Right lobe of liver (tissue), 6 donors: Measurements from ENCODE around the gene ST3GAL5. TPM values are rescaled to one million over a fixed set of nuclear protein-coding genes. Genes with fewer than 3 reads are reported as not detected.

Experiments used
- ATAC-seq, 4 donors: fragments of 200-7000 bp; cut with Tn5 transposase; one replicate each; pipeline ENCODE4 v1.9.1; 2020; ENCODE audit warnings: mild to moderate bottlenecking in 4 of 4, moderate library complexity in 4 of 4
- DNase-seq, 3 donors: peaks; one replicate each; pipeline ENCODE4 v3.0.0-alpha.2; 2020
- H3K27ac ChIP-seq, 3 donors: fragments of 200-600 bp; one replicate each; pipeline ENCODE4 v1.8.0; 2022
- H3K27me3 ChIP-seq, 2 donors: fragments of 200-600 bp; one replicate each; pipeline ENCODE4 v1.8.0; 2022
- H3K36me3 ChIP-seq, 4 donors: fragments of 200-600 bp; sonication (generic) in 1 of 4; one replicate each; pipeline versions ENCODE4 v1.5.1 to v1.8.0; 2017 to 2022; ENCODE audit warnings: control low read depth in 1 of 4
- H3K4me1 ChIP-seq, 4 donors: fragments of 200-600 bp; sonication (generic) in 1 of 4; one replicate each; pipeline versions ENCODE4 v1.5.1 to v1.8.0; 2017 to 2022; ENCODE audit warnings: control low read depth in 1 of 4
- H3K4me3 ChIP-seq, 3 donors: fragments of 200-600 bp; one replicate each; pipeline ENCODE4 v1.8.0; 2022
- H3K9me3 ChIP-seq, 4 donors: fragments of 200-600 bp; sonication (generic) in 1 of 4; one replicate each; pipeline versions ENCODE4 v1.5.1 to v1.8.0; 2017 to 2022; ENCODE audit warnings: control low read depth in 1 of 4
- POLR2A ChIP-seq: fragments of 450-650 bp; IDR thresholded peaks from one replicate; pipeline ENCODE4 v1.6.1; 2017; ENCODE audit warnings: antibody characterized with exemption, mild to moderate bottlenecking
- WGBS: methylation state at CpG from one replicate; pipeline ENCODE4 v1.1.6; 2018; ENCODE audit warnings: low coverage, low lambda C conversion rate; ENCODE audit not compliant: insufficient coverage; ENCODE audit errors: missing lambda C conversion rate; 5-methylcytosine and 5-hydroxymethylcytosine counted together
- intact Hi-C, 2 donors: fragments of 100-400 bp; cut with DNase I; formaldehyde crosslinking; loops; one replicate each; pipeline versions ENCODE4 v1.11.2 to v1.14.1; 2022
- total RNA-seq, 6 experiments: library from RNA; depleted of rRNA in 2 of 6; stranded (reverse); fragments of >200 nt in 2 of 6; fragmentation: NEBNext Ultra II Directional in 3 of 6; extraction: Animal tissue kit (Norgen Biotek cat#: 25700) in 3 of 6; gene quantifications; one replicate each; pipeline versions ENCODE4 v1.1.0 to v1.2.4, GENCODE V29; 2016 to 2023
- TF ChIP-seq, protein P1 (sequence below), 4 donors: fragments of 200-600 bp in 3 of 4; fragments of 450-650 bp in 1 of 4; IDR thresholded peaks; one replicate each; pipeline versions ENCODE4 v1.5.1 to v1.8.0; 2016 to 2022; ENCODE audit warnings: antibody characterized with exemption in 4 of 4, mild to moderate bottlenecking in 2 of 4
- donor health status: DM: no; HTN: yes; CAD: no.
- donor health status: DM: no; HTN: no; CAD: no.
- donor health status: DM: no; HTN: no; CAD: no.
- donor health status: DM: no; HTN: yes; CAD: no.
- donor health status: DM: no; HTN: yes; CAD: no.

ST3GAL5 gene
- total RNA-seq, 6 experiments from 2014 or later, result 8.6 to 22.2 (median 10.9) TPM

DNA sequence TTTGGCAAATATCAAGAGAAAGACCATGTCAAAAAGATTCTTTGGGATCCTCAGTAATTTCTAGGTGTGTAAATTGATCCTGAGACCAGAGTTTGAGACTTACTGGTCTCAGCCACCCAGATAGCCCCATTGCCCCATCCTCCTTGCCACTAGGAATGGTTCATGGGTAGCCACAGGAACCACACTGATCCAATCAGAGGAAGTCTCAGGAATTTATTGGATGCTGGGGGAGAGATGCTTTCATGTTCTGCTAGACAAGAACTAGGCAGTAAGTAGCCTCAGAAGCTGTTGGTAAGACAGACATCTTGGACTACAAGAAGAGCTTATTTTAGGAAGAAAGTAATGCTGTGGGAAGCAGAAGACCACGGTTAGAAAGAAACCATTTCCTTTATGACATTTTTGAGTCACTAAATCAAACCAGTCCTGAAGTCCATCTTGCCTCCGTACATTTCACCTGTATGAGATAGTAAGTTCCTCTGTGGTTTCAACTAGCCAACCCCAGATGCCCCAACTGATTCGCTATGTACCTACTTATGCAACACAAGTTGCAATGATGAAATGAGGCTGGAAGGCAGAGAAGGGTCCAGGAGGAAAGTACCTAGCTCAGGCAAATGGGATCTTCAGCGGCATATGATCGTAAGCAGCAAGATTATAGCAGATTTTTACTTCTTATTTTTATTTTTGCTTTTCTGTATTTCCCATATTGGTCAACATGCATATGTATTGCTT is 3.6 kb upstream of the ST3GAL5 start:
- Histone ChIP-seq H3K27me3 (no peaks in the 10 kb centered on the region), H3K27ac (no peak overlapping the region), H3K4me3 (no peak overlapping the region), H3K36me3 (no peaks in the 10 kb centered on the region), H3K9me3 (no peaks in the 10 kb centered on the region), H3K4me1 (peaks cover 0 to 19% (median 2%) of the 10 kb centered on the region in 4 donors)
- WGBS, result 55% methylated on average over 5 of the region's 5 CpGs
- DNase-seq (no peak), ATAC-seq (no peak)
- intact Hi-C loops, result no loop called here
- no peak for TF ChIP-seq POLR2A

DNA sequence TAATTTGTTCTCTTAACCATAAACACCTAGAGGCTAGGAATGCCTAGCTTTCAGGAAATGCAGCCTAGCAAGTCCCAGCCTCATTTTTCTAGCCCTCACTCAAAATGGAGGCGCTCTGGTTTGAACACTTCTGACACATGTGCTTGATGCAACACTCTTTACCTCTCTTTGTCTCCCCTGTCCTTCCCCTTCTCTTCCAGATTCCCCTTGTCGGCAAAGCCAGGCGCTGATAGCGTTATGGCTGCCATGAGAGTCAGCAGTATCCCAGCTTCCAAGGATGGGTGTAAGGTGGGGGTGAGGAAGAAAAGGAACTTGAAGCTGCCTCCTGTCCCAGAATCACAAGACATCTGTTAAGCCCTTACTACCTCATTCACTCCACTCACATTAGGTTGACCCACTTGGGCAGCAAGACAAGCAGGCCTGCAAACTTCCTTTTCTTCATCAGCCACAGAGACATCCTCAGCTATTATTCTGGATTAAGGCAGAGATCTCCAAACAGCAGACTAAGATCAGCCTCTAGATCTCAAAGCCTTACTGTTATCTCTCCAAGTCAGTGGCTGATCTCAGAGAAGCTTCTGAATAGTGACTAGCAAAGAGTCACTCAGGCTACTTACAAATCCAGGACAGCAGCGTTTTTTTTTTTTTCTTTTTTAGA is 1.9 kb upstream of the ST3GAL5 start:
- Histone ChIP-seq H3K27me3 (no peaks in the 10 kb centered on the region), H3K4me1 (peaks cover 0 to 29% (median 2%) of the 10 kb centered on the region in 4 donors), H3K36me3 (no peaks in the 10 kb centered on the region), H3K27ac (peak overlapping the region in 1 of 3 donors; percentile 93), H3K4me3 (peak overlapping the region in 1 of 3 donors; percentile 84), H3K9me3 (no peaks in the 10 kb centered on the region)
- intact Hi-C loops, result no loop called here
- ATAC-seq, result no peak
- 49% methylated on average over 4 of the region's 5 CpGs for WGBS
- DNase-seq, result no peak
- TF ChIP-seq POLR2A, result no peak
- TF ChIP-seq, protein P1, sequence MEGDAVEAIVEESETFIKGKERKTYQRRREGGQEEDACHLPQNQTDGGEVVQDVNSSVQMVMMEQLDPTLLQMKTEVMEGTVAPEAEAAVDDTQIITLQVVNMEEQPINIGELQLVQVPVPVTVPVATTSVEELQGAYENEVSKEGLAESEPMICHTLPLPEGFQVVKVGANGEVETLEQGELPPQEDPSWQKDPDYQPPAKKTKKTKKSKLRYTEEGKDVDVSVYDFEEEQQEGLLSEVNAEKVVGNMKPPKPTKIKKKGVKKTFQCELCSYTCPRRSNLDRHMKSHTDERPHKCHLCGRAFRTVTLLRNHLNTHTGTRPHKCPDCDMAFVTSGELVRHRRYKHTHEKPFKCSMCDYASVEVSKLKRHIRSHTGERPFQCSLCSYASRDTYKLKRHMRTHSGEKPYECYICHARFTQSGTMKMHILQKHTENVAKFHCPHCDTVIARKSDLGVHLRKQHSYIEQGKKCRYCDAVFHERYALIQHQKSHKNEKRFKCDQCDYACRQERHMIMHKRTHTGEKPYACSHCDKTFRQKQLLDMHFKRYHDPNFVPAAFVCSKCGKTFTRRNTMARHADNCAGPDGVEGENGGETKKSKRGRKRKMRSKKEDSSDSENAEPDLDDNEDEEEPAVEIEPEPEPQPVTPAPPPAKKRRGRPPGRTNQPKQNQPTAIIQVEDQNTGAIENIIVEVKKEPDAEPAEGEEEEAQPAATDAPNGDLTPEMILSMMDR (IDR thresholded peaks at IDR 0.05), result no peak

DNA sequence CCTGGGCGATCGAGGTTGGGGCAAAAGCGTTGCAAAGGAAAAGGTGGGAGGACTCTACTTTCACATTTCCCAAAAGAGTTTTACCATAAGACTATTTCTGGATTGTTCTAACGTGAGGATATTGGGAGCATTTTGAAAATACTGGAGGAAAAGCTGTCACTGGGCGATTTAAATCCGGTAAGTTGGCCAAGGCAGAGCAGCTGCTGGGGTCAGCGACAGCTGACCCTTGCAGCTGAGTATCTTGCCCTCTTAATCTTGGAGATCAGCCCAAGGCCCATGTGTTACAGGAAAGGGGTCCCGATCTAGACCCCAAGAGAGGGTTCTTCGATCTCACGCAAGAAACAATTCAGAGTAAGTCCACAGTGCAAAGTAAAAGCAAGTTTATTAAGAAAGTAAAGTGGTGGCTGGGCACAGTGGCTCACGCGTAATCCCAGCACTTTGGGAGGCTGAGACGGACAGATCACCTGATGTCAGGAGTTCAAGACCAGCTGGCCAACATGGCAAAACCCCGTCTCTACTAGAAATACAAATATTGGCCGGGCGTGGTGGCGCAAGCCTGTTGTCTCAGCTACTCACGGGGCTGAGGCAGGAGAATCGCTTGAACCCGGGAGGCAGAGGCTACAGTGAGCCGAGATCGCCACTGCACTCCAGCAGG is 964 bp upstream of the ST3GAL5 start:
- WGBS, result 8% methylated on average over 17 of the region's 22 CpGs

DNA sequence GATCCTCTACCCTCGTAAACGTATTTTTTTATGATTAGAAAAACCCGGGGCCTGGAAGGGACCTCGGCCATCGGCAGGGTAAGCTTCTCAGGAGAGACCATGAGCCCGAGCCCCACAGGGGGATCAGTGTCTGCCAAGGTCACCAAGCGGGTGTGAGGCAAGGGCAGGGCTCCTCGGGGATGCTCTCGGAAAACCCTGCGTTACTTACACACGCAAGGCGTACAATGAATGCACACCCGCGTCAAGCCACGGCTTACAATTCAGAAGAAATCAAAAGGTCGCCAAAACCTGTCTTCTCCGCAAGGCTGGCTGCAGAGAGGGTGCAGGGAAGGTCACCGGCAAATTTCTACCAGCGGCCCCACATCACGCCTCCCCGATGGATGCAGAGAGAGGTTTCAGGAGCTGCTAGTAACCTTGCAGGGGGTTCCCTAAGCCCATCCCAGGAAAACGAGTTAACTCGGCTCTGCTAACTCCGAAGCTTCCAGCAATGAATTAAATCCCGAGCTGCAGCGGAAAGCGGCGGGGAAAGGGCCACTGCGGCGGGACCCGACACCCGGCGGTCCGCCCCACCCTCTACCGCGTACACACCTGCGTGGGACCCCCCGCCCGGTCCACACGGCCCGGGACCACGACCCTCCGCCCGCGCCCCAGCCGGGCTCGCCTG is 638 bp downstream of the ST3GAL5 start:
- H3K27ac ChIP-seq, result peak overlapping the region; percentile 82 to 93 (median 85)
- peaks cover 0 to 29% (median 2%) of the 10 kb centered on the region in 4 donors for H3K4me1 ChIP-seq
- H3K4me3 ChIP-seq, result peak overlapping the region; percentile 66 to 84 (median 66)
- TF ChIP-seq, protein P1 (IDR thresholded peaks at IDR 0.05), result no peak
- TF ChIP-seq POLR2A, result no peak
- intact Hi-C loops, result loop anchor here (2.0 to 10.0 kb wide), 3 partner anchors 49 to 147 kb away; no protein-coding TSS in a partner anchor
- no peaks in the 10 kb centered on the region for H3K9me3 ChIP-seq
- no peaks in the 10 kb centered on the region for H3K36me3 ChIP-seq
- WGBS, result 2% methylated on average over 8 of the region's 47 CpGs
- DNase-seq, result peak; percentile 32 to 64 (median 53)
- H3K27me3 ChIP-seq, result no peaks in the 10 kb centered on the region
- peak; percentile 1 to 12 (median 3) for ATAC-seq

More for the DNA sequence above, 964 bp upstream of the ST3GAL5 start:
- DNase-seq (peak; percentile 72 to 86 (median 86)), ATAC-seq (peak; percentile 5 to 53 (median 25))
- no peak for TF ChIP-seq POLR2A
- TF ChIP-seq, protein P1 (IDR thresholded peaks at IDR 0.05), result peak in 1 of 4 donors; percentile 5
- Histone ChIP-seq H3K4me1 (peaks cover 0 to 29% (median 2%) of the 10 kb centered on the region in 4 donors), H3K9me3 (no peaks in the 10 kb centered on the region), H3K27ac (peak overlapping the region; percentile 82 to 93 (median 85)), H3K27me3 (no peaks in the 10 kb centered on the region), H3K4me3 (peak overlapping the region; percentile 66 to 84 (median 66)), H3K36me3 (no peaks in the 10 kb centered on the region)
- intact Hi-C loops, result loop anchor here (2.0 to 10.0 kb wide), 3 partner anchors 47 to 145 kb away; no protein-coding TSS in a partner anchor
